Mucosa of descending colon (tissue), 3 donors: ENCODE measurements around the gene PDPN. TPM values are rescaled to one million over a fixed set of nuclear protein-coding genes. Genes with fewer than 3 reads are reported as not detected.
"Not testable (repeated sequence)": the region's sequence is repeated elsewhere in the genome, so short reads cannot be mapped to it uniquely, and the experiment has no call there.

Experiments
- ATAC-seq: fragments of 200-7000 bp; cut with Tn5 transposase; one replicate; pipeline ENCODE4 v1.9.1; 2020; ENCODE audit warnings: mild to moderate bottlenecking, moderate library complexity
- DNase-seq, 3 donors: peaks; one replicate each; pipeline ENCODE4 v3.0.0-alpha.2; 2020
- H3K36me3 ChIP-seq: fragments of 200-600 bp; one replicate; pipeline ENCODE4 v1.8.0; 2021; ENCODE audit warnings: low read depth, mild to moderate bottlenecking
- H3K4me1 ChIP-seq: fragments of 200-600 bp; one replicate; pipeline ENCODE4 v1.8.0; 2021; ENCODE audit warnings: low read depth, mild to moderate bottlenecking
- H3K4me3 ChIP-seq: fragments of 200-600 bp; one replicate; pipeline ENCODE4 v1.8.0; 2021; ENCODE audit warnings: mild to moderate bottlenecking
- H3K9me3 ChIP-seq: fragments of 200-600 bp; one replicate; pipeline ENCODE4 v1.8.0; 2021; ENCODE audit warnings: mild to moderate bottlenecking
- CTCF ChIP-seq: fragments of 200-600 bp; IDR thresholded peaks from one replicate; pipeline ENCODE4 v1.8.0; 2022; ENCODE audit warnings: antibody characterized with exemption, mild to moderate bottlenecking
- intact Hi-C, 2 donors: fragments of 100-400 bp; cut with DNase I in 1 of 2; cut with micrococcal nuclease in 1 of 2; formaldehyde crosslinking; loops; one replicate each; pipeline versions ENCODE4 v1.11.0 to v1.11.1; 2022; cut with DNase I, micrococcal nuclease
- total RNA-seq, 3 donors: library from RNA; stranded (reverse); fragmentation: NEBNext Ultra II Directional in 2 of 3; extraction: Animal tissue kit (Norgen Biotek cat#: 25700) in 2 of 3; gene quantifications; one replicate each; pipeline versions ENCODE4 v1.2.1 to v1.2.4, GENCODE V29; 2021 to 2023
- donor health status: DM: no; HTN: no; CAD: no; lungs with moderate emphysema.
- donor health status: DM: no; HTN: no; CAD: no.
- donor health status: DM: no; HTN: yes; CAD: no.

The PDPN gene
- total RNA-seq, 3 donors from 2014 or later: 1.0 to 12.8 (median 12.6) TPM

GRCh38 chr1:13560541-13560940, 23.1 kb upstream of the PDPN start:
- Histone ChIP-seq H3K4me3 (no peak overlapping the region), H3K9me3 (no peaks in the 10 kb centered on the region), H3K4me1 (no peaks in the 10 kb centered on the region), H3K36me3 (no peaks in the 10 kb centered on the region)
- intact Hi-C loops: no loop called here
- no peak for DNase-seq
- TF ChIP-seq CTCF: no peak
- ATAC-seq: no peak

GRCh38 chr1:13562981-13563380, 20.7 kb upstream of the PDPN start:
- H3K36me3 ChIP-seq, H3K9me3 ChIP-seq, ATAC-seq, DNase-seq, H3K4me1 ChIP-seq, H3K4me3 ChIP-seq, intact Hi-C loops: not testable (repeated sequence)

- no peaks in the 10 kb centered on the region for H3K9me3 ChIP-seq
- no peak overlapping the region for H3K4me3 ChIP-seq
- intact Hi-C loops: no loop called here
- H3K4me1 ChIP-seq: no peaks in the 10 kb centered on the region
- DNase-seq: no peak
- no peak for TF ChIP-seq CTCF
- no peak for ATAC-seq
- no peaks in the 10 kb centered on the region for H3K36me3 ChIP-seq
These were observed 19.6 kb upstream of the PDPN start for GRCh38 chr1:13564073-13564472.

GRCh38 chr1:13570435-13570834, 13.2 kb upstream of the PDPN start:
- H3K9me3 ChIP-seq, H3K4me1 ChIP-seq, DNase-seq, ATAC-seq, H3K36me3 ChIP-seq, intact Hi-C loops, H3K4me3 ChIP-seq: not testable (repeated sequence)

- no peak for TF ChIP-seq CTCF
- Histone ChIP-seq H3K4me1 (no peaks in the 10 kb centered on the region), H3K4me3 (no peak overlapping the region), H3K36me3 (no peaks in the 10 kb centered on the region), H3K9me3 (no peaks in the 10 kb centered on the region)
- ATAC-seq (no peak), DNase-seq (no peak)
- intact Hi-C loops: no loop called here
These were observed 12.7 kb upstream of the PDPN start for GRCh38 chr1:13570924-13571323.

- Histone ChIP-seq H3K9me3 (no peaks in the 10 kb centered on the region), H3K4me1 (no peaks in the 10 kb centered on the region), H3K4me3 (no peak overlapping the region), H3K36me3 (no peaks in the 10 kb centered on the region)
- no peak for TF ChIP-seq CTCF
- no peak for ATAC-seq
- intact Hi-C loops: no loop called here
- no peak for DNase-seq
These were observed 10.0 kb upstream of the PDPN start for GRCh38 chr1:13573586-13573985.

- intact Hi-C loops: no loop called here
- TF ChIP-seq CTCF: no peak
- Histone ChIP-seq H3K9me3 (no peaks in the 10 kb centered on the region), H3K36me3 (no peaks in the 10 kb centered on the region), H3K4me3 (no peak overlapping the region), H3K4me1 (no peaks in the 10 kb centered on the region)
- DNase-seq (no peak), ATAC-seq (no peak)
These were observed 6.7 kb upstream of the PDPN start for GRCh38 chr1:13576926-13577325.
